ENCODE measurements around the gene CHN2.

GRCh38 chr7:29426587-29426986 lies 232.0 kb downstream of the CHN2 start:
- no peak for TF ChIP-seq IRF2 (CRISPR knock-in tag; IDR thresholded peaks at IDR 0.05; ENCODE audit: borderline replicate concordance, low read depth)
- no peak for TF ChIP-seq ZBTB43 (CRISPR knock-in tag; IDR thresholded peaks at IDR 0.05)
- no peak for TF ChIP-seq CTCF (IDR thresholded peaks at IDR 0.05)
- TF ChIP-seq HMGXB4 (CRISPR knock-in tag; IDR thresholded peaks at IDR 0.05) = no peak
- TF ChIP-seq STAT6 (CRISPR knock-in tag; conservative IDR thresholded peaks at IDR 0.05; ENCODE audit: low read depth) = no peak
- no peak for TF ChIP-seq JUN (CRISPR knock-in tag; IDR thresholded peaks at IDR 0.05)
- TF ChIP-seq USF2 (CRISPR knock-in tag; IDR thresholded peaks at IDR 0.05) = no peak
- no peak for TF ChIP-seq ZNF423 (CRISPR knock-in tag; IDR thresholded peaks at IDR 0.05)

Measured in WTC11 (cell line).